GM12891 (cell line): Measurements from ENCODE around the gene SHC1.

Experiments
- POLR2A ChIP-seq: IDR thresholded peaks from 2 replicates; pipeline ENCODE4 v1.6.1; 2011; ENCODE audit warnings: low read depth, low read length, control low read depth
- POLR2AphosphoS5 ChIP-seq: IDR thresholded peaks from 2 replicates; pipeline ENCODE4 v1.6.1; 2011; ENCODE audit warnings: low read depth, low read length, control low read depth
- POU2F2 ChIP-seq: IDR thresholded peaks from 2 replicates; pipeline ENCODE4 v1.6.1; 2011; ENCODE audit warnings: low read depth, mild to moderate bottlenecking, control low read depth, low read length, moderate library complexity
- SPI1 ChIP-seq: IDR thresholded peaks from 2 replicates; pipeline ENCODE4 v1.6.1; 2011; ENCODE audit warnings: low read depth, low read length, control low read depth
- TAF1 ChIP-seq: IDR thresholded peaks from 2 replicates; pipeline ENCODE4 v1.6.1; 2011; ENCODE audit warnings: low read depth, low read length, control low read depth

- TF ChIP-seq POLR2A (peak; percentile 29; the same call in 1 of the 2 replicates), TAF1 (no peak; the same call in 1 of the 2 replicates), POLR2AphosphoS5 (no peak; the same call in 1 of the 2 replicates), SPI1 (no peak), POU2F2 (0 out of 2 replicates have a peak, but pooled peaks have one; percentile 3)
Measured at GRCh38 chr1:154973344-154974101, 3.0 kb upstream of the SHC1 start.
